ENCODE results near the gene PALLD. TPM values are rescaled to one million over a fixed set of nuclear protein-coding genes. Genes with fewer than 3 reads are reported as not detected.

The PALLD gene
- total and polyA plus RNA-seq, 2 of the 8 experiments (the other 6 are each of a cell fraction or from before 2014, with no cell fraction given) = 10.5 to 25.0 TPM

DNA sequence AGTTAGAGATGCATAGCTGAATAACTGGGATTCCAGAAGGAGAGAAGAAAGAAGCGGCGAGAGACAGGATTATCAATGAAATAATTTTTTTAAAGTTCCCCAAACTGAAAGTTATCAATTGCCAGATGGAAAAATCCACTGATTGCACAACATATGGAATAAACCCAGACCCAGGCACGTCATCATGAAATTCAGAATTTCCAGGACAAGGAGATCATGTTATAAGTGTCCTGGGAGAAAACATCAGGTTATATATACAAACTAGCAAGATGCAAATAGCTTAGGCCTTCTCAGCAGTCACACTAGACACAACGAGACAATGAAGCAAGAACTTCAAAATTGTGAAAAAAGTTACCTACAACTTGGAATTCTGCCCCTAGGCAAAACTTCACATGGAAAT, 200.0 kb downstream of the PALLD start:
- no peak overlapping the region for H2AFZ ChIP-seq (ENCODE audit: low read length)
- no peak overlapping the region for H4K91ac ChIP-seq (replicated peaks; ENCODE audit: insufficient read length, low read length)
- H3K4ac ChIP-seq (replicated peaks; ENCODE audit: insufficient read length, low read depth, low read length) = no peak overlapping the region
- H2BK15ac ChIP-seq (ENCODE audit: low read length) = no peak overlapping the region
- H3K23ac ChIP-seq (ENCODE audit: insufficient read length) = no peak overlapping the region
- H2AK5ac ChIP-seq (ENCODE audit: low read depth, low read length) = no peak overlapping the region
- H3K56ac ChIP-seq (replicated peaks; ENCODE audit: insufficient read length, low read depth, low read length) = no peak overlapping the region
- no peak overlapping the region for H3K14ac ChIP-seq (ENCODE audit: insufficient read length)
- no peaks in the 10 kb centered on the region for H3K23me2 ChIP-seq (ENCODE audit: low read depth, low read length)
- no peaks in the 10 kb centered on the region for H4K20me1 ChIP-seq (replicated peaks in 1 of 2; ENCODE audit: control insufficient read depth in 1 of 2, insufficient read depth in 2 of 2, low read length in 2 of 2)
- no peak overlapping the region for H3K4me3 ChIP-seq (ENCODE audit: extremely low read depth in 1 of 4, insufficient read depth in 2 of 4, low read depth in 3 of 4, low read length in 4 of 4)
- FAIRE-seq (no peak), DNase-seq (ENCODE audit: low read depth in 1 of 2, low spot score in 2 of 2) (no peak)
- H2BK20ac ChIP-seq (ENCODE audit: low read length) = no peak overlapping the region
- H4K8ac ChIP-seq (ENCODE audit: extremely low read depth, insufficient read depth, low read length) = no peak overlapping the region
- H3K9ac ChIP-seq (replicated peaks in 1 of 4; ENCODE audit: extremely low read depth in 1 of 4, low read depth in 3 of 4, low read length in 3 of 4) = no peak overlapping the region
- H3K9me3 ChIP-seq (ENCODE audit: insufficient read depth in 2 of 2, low read depth in 1 of 2, low read length in 1 of 2) = no peaks in the 10 kb centered on the region
- no peak overlapping the region for H3K18ac ChIP-seq (ENCODE audit: extremely low read depth, low read length)
- POLR2A ChIA-PET (ENCODE audit: partially characterized antibody) = interaction anchor here (0.6 kb wide), 1 partner anchor 64 kb away, joined by 3 read pairs; no protein-coding TSS in a partner anchor
- H2BK12ac ChIP-seq (ENCODE audit: low read depth, low read length) = no peak overlapping the region
- no peak for TF ChIP-seq JUND (IDR thresholded peaks at IDR 0.05; ENCODE audit: low read length)
- peak; percentile 38; the same call in 1 of the 2 replicates for TF ChIP-seq CEBPB (IDR thresholded peaks at IDR 0.05; ENCODE audit: low read depth, low read length)
- H2BK120ac ChIP-seq (replicated peaks; ENCODE audit: low read depth, low read length) = no peak overlapping the region
- WGBS, 2 experiments (ENCODE audit: extremely low coverage in 1 of 2, insufficient coverage in 1 of 2, insufficient read length in 1 of 2, insufficient replicate concordance in 2 of 2, low coverage in 1 of 2, low lambda C conversion rate in 2 of 2, missing lambda C conversion rate in 1 of 2) = 91% methylated on average over 4 of the region's 4 CpGs; no CpG with 5 or more reads in 1 of the 2 experiments
- no peak overlapping the region for H3K27ac ChIP-seq (ENCODE audit: low read depth, low read length)
- H3K79me1 ChIP-seq (ENCODE audit: low read depth, low read length) = no peaks in the 10 kb centered on the region
- H2BK5ac ChIP-seq (ENCODE audit: low read depth, low read length) = no peak overlapping the region
- peaks cover 0 to 1% (median 0%) of the 10 kb centered on the region in 4 experiments; a peak in 1 of 7 replicates for H3K27me3 ChIP-seq (replicated peaks in 1 of 4; ENCODE audit: control insufficient read depth in 3 of 4, extremely low read depth in 1 of 4, insufficient read depth in 3 of 4, low read length in 3 of 4)
- H3K4me1 ChIP-seq (replicated peaks in 1 of 4; ENCODE audit: control insufficient read depth in 3 of 4, insufficient read depth in 4 of 4, low read length in 3 of 4) = no peaks in the 10 kb centered on the region
- no peak overlapping the region for H4K5ac ChIP-seq (ENCODE audit: insufficient read length, low read depth, low read length)
- no peak overlapping the region for H3K4me2 ChIP-seq (ENCODE audit: insufficient read depth in 1 of 2, low read depth in 2 of 2, low read length in 2 of 2)
- CTCF ChIA-PET (ENCODE audit: partially characterized antibody) = interaction anchor here (1.0 to 1.1 kb wide), 3 partner anchors 10 to 246 kb away, joined by 3 to 4 read pairs (median 3); no protein-coding TSS in a partner anchor
- no peaks in the 10 kb centered on the region for H3K79me2 ChIP-seq (ENCODE audit: control insufficient read depth in 1 of 2, insufficient read depth in 2 of 2, low read length in 2 of 2)
- no peaks in the 10 kb centered on the region for H3K36me3 ChIP-seq (ENCODE audit: control insufficient read depth in 2 of 4, insufficient read depth in 4 of 4, low read length in 3 of 4)

All from H1 (cell line).